Activated T-helper 1 cell treated with anti-CD3 and anti-CD28 coated beads, Interleukin-12 subunit alpha, Interleukin-12 subunit beta, Interleukin-2, Interleukin-4 antibody, amounts not matched to agents 30 ng/mL and 10 ng/mL and 1 ng/mL, durations not matched to agents 14 hours and 24 hours and 36 hours (primary cell): ENCODE results near the gene PTGR3. TPM values are rescaled to one million over a fixed set of nuclear protein-coding genes. Genes with fewer than 3 reads are reported as not detected.

ENCODE experiments used
- DNase-seq: peaks from one replicate; pipeline ENCODE4 v3.0.0; 2021; ENCODE audit warnings: low spot score
- H3K27ac Mint-ChIP-seq: one replicate; pipeline ENCODE4 v1.8.0; 2021; ENCODE audit warnings: mild to moderate bottlenecking, mixed read lengths
- H3K27me3 Mint-ChIP-seq: one replicate; pipeline ENCODE4 v1.8.0; 2022; ENCODE audit warnings: mild to moderate bottlenecking, moderate library complexity, mixed read lengths; ENCODE audit not compliant: insufficient read depth
- H3K36me3 Mint-ChIP-seq: one replicate; pipeline ENCODE4 v1.8.0; 2021; ENCODE audit warnings: low read depth, mixed read lengths
- H3K4me1 Mint-ChIP-seq: one replicate; pipeline ENCODE4 v1.8.0; 2021; ENCODE audit warnings: low read depth, mixed read lengths
- H3K4me3 Mint-ChIP-seq: one replicate; pipeline ENCODE4 v1.8.0; 2021; ENCODE audit warnings: mild to moderate bottlenecking, moderate library complexity, mixed read lengths
- H3K9me3 Mint-ChIP-seq: one replicate; pipeline ENCODE4 v1.8.0; 2021; ENCODE audit warnings: mixed read lengths
- intact Hi-C: fragments of 100-400 bp; cut with micrococcal nuclease; formaldehyde crosslinking; loops from one replicate; pipeline ENCODE4 v1.15.1; 2024
- total RNA-seq: library from RNA; stranded (reverse); gene quantifications from 2 replicates; pipeline ENCODE4 v1.2.3, GENCODE V29; 2022

PTGR3 gene
- total RNA-seq, 1 donor from 2014 or later: 19.1 TPM

GRCh38 chr18:75218065-75218923 lies 9.4 kb upstream of the PTGR3 start:
- Mint-ChIP-seq H3K4me1 (peaks cover 41% of the 10 kb centered on the region), H3K4me3 (no peak overlapping the region), H3K27me3 (no peaks in the 10 kb centered on the region), H3K36me3 (peaks cover 4% of the 10 kb centered on the region), H3K27ac (no peak overlapping the region), H3K9me3 (no peaks in the 10 kb centered on the region)
- intact Hi-C loops: loop anchor here (10.0 kb wide), 1 partner anchor 1153 kb away; no protein-coding TSS in a partner anchor
- DNase-seq: no peak

GRCh38 chr18:75216911-75217689 lies 8.2 kb upstream of the PTGR3 start:
- Mint-ChIP-seq H3K4me3 (no peak overlapping the region), H3K27ac (no peak overlapping the region), H3K36me3 (peaks cover 4% of the 10 kb centered on the region), H3K9me3 (no peaks in the 10 kb centered on the region), H3K27me3 (peaks cover 7% of the 10 kb centered on the region), H3K4me1 (peaks cover 52% of the 10 kb centered on the region)
- intact Hi-C loops: loop anchor here (10.0 kb wide), 1 partner anchor 1152 kb away; no protein-coding TSS in a partner anchor
- no peak for DNase-seq

- H3K27ac Mint-ChIP-seq: no peak overlapping the region
- peaks cover 7% of the 10 kb centered on the region for H3K27me3 Mint-ChIP-seq
- intact Hi-C loops: loop anchor here (10.0 kb wide), 1 partner anchor 1152 kb away; no protein-coding TSS in a partner anchor
- no peak overlapping the region for H3K4me3 Mint-ChIP-seq
- no peak for DNase-seq
- H3K36me3 Mint-ChIP-seq: peaks cover 4% of the 10 kb centered on the region
- no peaks in the 10 kb centered on the region for H3K9me3 Mint-ChIP-seq
- H3K4me1 Mint-ChIP-seq: peaks cover 52% of the 10 kb centered on the region
Measured at GRCh38 chr18:75216212-75216910, 7.4 kb upstream of the PTGR3 start.

DNA sequence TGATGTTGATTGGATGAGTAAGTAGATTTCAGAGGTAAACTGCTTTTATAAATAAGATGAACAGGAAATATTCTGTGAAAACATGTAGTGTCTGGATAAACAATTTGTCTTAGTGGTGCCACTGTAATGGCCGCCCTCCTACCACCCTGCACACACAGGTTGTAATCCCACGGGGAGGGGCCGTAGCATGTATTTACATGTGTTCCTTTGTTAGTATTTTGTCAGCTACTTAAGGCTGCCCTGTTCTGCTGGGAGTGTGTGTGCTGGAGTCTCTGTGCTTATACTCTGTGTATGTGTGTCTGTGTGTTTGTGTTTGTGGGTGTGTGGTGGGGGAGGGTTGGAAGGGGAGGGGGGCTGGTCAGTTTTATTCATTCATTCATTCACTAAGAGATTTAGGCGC lies 6.7 kb upstream of the PTGR3 start:
- peaks cover 55% of the 10 kb centered on the region for H3K4me1 Mint-ChIP-seq
- DNase-seq: no peak
- intact Hi-C loops: loop anchor here (10.0 kb wide), 1 partner anchor 1151 kb away; no protein-coding TSS in a partner anchor

DNA sequence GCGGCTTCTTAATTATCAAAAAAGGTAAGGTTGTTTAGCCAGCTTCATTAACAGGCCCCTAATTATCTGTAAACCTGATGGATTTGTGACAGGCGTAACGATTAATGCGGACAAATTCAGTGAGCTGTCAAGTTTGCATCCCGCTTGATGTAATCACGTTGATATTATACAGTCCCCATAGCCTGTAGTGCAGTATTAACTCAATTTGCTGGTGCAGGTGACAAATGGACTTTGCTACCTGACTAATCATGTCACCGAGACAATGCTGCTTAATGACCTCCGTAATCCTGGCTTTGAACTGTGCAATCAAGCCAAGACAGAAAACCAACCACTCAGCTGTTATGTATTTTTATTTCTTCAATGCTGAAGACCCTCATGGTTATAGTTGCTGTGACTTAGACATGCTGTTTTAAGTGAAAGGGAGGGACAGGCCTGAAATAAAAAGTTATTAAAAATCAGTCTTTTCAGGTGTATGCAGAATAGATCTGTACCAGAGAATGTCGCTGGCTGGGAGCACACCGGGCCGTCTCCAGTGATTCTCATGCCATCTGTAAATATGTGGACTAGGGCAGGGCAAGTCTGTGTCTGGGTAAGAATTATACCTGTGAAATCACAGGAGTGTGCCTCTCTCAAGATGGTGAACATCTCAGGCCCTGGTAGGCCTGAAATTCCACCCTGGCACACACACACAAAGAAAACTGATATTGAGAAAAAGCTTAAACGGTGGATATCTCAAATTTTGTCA lies 6.0 kb upstream of the PTGR3 start:
- H3K36me3 Mint-ChIP-seq: peaks cover 7% of the 10 kb centered on the region
- H3K27ac Mint-ChIP-seq: no peak overlapping the region
- H3K9me3 Mint-ChIP-seq: no peaks in the 10 kb centered on the region
- intact Hi-C loops: loop anchor here (10.0 kb wide), 1 partner anchor 1150 kb away; no protein-coding TSS in a partner anchor
- DNase-seq: no peak
- H3K4me3 Mint-ChIP-seq: no peak overlapping the region
- H3K27me3 Mint-ChIP-seq: peaks cover 7% of the 10 kb centered on the region
- peaks cover 62% of the 10 kb centered on the region for H3K4me1 Mint-ChIP-seq

More for the DNA sequence above, 6.7 kb upstream of the PTGR3 start:
- no peaks in the 10 kb centered on the region for H3K9me3 Mint-ChIP-seq
- H3K36me3 Mint-ChIP-seq: peaks cover 5% of the 10 kb centered on the region
- peaks cover 7% of the 10 kb centered on the region for H3K27me3 Mint-ChIP-seq
- H3K4me3 Mint-ChIP-seq: no peak overlapping the region
- H3K27ac Mint-ChIP-seq: no peak overlapping the region

GRCh38 chr18:75214332-75214690 lies 5.4 kb upstream of the PTGR3 start:
- Mint-ChIP-seq H3K27ac (no peak overlapping the region), H3K4me1 (peaks cover 66% of the 10 kb centered on the region)

DNA sequence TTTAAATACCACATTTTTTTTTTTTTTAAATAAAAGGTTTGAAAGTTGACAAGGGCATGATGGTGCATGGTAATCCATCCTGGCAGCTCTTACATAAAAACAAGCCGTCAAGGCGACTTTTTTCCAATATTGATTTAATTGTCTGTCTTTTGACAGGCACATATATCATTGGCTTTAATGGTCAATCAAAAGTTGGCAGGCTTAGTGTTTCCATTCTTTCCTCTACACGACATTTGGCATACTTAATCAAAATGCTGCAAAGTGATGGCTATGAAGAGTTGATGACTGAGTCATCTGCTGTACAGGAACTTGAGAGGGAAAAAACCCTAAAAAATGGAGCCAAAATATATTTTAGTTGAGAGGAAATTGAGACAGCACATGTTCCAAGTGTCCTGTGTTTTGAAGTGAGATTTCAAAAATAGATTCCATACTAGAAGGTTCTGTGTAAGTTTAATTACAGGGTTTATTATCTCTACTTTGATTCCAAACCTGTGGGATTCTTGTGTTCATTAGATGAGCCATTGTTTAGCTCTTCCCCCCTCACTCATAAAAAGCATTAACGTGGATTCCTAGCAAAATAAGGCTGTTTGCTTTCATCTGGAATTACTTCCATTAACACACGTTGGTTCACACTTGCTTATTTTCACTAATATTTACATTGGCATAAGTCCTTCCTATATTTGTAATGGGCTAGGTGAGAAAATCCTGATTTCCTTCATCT lies 4.8 kb upstream of the PTGR3 start:
- intact Hi-C loops: loop anchor here (10.0 kb wide), 1 partner anchor 1149 kb away; no protein-coding TSS in a partner anchor

More at GRCh38 chr18:75214332-75214690, 5.4 kb upstream of the PTGR3 start:
- intact Hi-C loops: loop anchor here (10.0 kb wide), 1 partner anchor 1150 kb away; no protein-coding TSS in a partner anchor
- peaks cover 9% of the 10 kb centered on the region for H3K36me3 Mint-ChIP-seq
- peaks cover 7% of the 10 kb centered on the region for H3K27me3 Mint-ChIP-seq
- no peaks in the 10 kb centered on the region for H3K9me3 Mint-ChIP-seq
- H3K4me3 Mint-ChIP-seq: no peak overlapping the region
- DNase-seq: no peak

DNA sequence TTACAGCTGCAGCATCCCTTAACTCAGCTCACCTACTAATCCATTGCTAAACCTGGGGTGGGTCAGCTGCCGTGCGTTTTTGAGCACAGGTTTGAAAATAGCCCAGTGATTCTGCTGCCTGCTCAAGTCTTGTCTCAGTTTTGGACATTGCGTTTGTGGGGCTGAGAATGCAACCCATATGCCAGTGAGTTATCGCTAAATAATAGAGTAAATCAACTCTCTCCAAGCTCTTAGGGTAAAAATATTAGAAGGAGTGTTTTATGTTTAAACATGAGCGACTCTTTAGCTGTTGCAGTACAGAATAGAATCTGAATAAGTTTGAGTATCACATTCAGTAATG lies 3.8 kb upstream of the PTGR3 start:
- H3K27me3 Mint-ChIP-seq: peaks cover 9% of the 10 kb centered on the region
- intact Hi-C loops: loop anchor here (10.0 kb wide), 1 partner anchor 1148 kb away; no protein-coding TSS in a partner anchor
- DNase-seq: no peak
- peak overlapping the region; percentile 61 for H3K27ac Mint-ChIP-seq
- H3K4me1 Mint-ChIP-seq: peaks cover 68% of the 10 kb centered on the region
- no peaks in the 10 kb centered on the region for H3K9me3 Mint-ChIP-seq
- peak overlapping the region; percentile 84 for H3K4me3 Mint-ChIP-seq
- peaks cover 9% of the 10 kb centered on the region for H3K36me3 Mint-ChIP-seq

More for the DNA sequence above, 4.8 kb upstream of the PTGR3 start:
- peak overlapping the region; percentile 17 for H3K4me3 Mint-ChIP-seq
- no peak overlapping the region for H3K27ac Mint-ChIP-seq
- no peaks in the 10 kb centered on the region for H3K9me3 Mint-ChIP-seq
- DNase-seq: no peak
- peaks cover 66% of the 10 kb centered on the region for H3K4me1 Mint-ChIP-seq
- H3K36me3 Mint-ChIP-seq: peaks cover 9% of the 10 kb centered on the region
- H3K27me3 Mint-ChIP-seq: peaks cover 7% of the 10 kb centered on the region

- H3K4me1 Mint-ChIP-seq: peaks cover 68% of the 10 kb centered on the region
- no peaks in the 10 kb centered on the region for H3K9me3 Mint-ChIP-seq
- peaks cover 13% of the 10 kb centered on the region for H3K36me3 Mint-ChIP-seq
- peaks cover 15% of the 10 kb centered on the region for H3K27me3 Mint-ChIP-seq
- peak; percentile 16 for DNase-seq
- peak overlapping the region; percentile 61 for H3K27ac Mint-ChIP-seq
- H3K4me3 Mint-ChIP-seq: peak overlapping the region; percentile 84
- intact Hi-C loops: loop anchor here (10.0 kb wide), 1 partner anchor 1147 kb away; no protein-coding TSS in a partner anchor
Measured at GRCh38 chr18:75211953-75212750, 3.2 kb upstream of the PTGR3 start.

- H3K4me3 Mint-ChIP-seq: no peak overlapping the region
- peaks cover 15% of the 10 kb centered on the region for H3K36me3 Mint-ChIP-seq
- H3K27ac Mint-ChIP-seq: no peak overlapping the region
- intact Hi-C loops: loop anchor here (10.0 kb wide), 1 partner anchor 1147 kb away; no protein-coding TSS in a partner anchor
- no peak for DNase-seq
- H3K4me1 Mint-ChIP-seq: peaks cover 65% of the 10 kb centered on the region
- H3K9me3 Mint-ChIP-seq: no peaks in the 10 kb centered on the region
- H3K27me3 Mint-ChIP-seq: peaks cover 18% of the 10 kb centered on the region
Measured at GRCh38 chr18:75211626-75211952, 2.6 kb upstream of the PTGR3 start.
